ENCODE data around the gene MYO1B. TPM values are rescaled to one million over a fixed set of nuclear protein-coding genes. Genes with fewer than 3 reads are reported as not detected.

The MYO1B gene
- total RNA-seq, 5 donors from 2014 or later (not counting 1 experiment from before 2014, with no cell fraction given): 0.39 to 1.3 (median 0.73) TPM

- ChIA-PET POLR2A (no interaction called here), CTCF (no interaction called here)
- Mint-ChIP-seq H3K27ac (no peak overlapping the region), H3K9me3 (no peaks in the 10 kb centered on the region), H3K4me3 (no peak overlapping the region), H3K36me3 (no peaks in the 10 kb centered on the region), H3K27me3 (peaks cover 0 to 1% of the 10 kb centered on the region in 2 donors), H3K4me1 (peaks cover 0 to 2% (median 0%) of the 10 kb centered on the region in 3 donors)
- Histone ChIP-seq H3K27ac (ENCODE audit: low read length) (no peak overlapping the region), H3K4me1 (ENCODE audit: control insufficient read depth in 1 of 2, extremely low read depth in 1 of 2, insufficient read depth in 2 of 2, low read length in 2 of 2) (no peaks in the 10 kb centered on the region), H3K36me3 (ENCODE audit: control insufficient read depth in 2 of 2, extremely low read depth in 1 of 2, insufficient read depth in 1 of 2, low read length in 1 of 2) (no peaks in the 10 kb centered on the region), H3K9me3 (no peaks in the 10 kb centered on the region), H3K4me3 (ENCODE audit: control insufficient read depth in 1 of 2, extremely low read depth in 1 of 2, low read length in 1 of 2) (no peak overlapping the region), H3K27me3 (replicated peaks in 1 of 2; ENCODE audit: control insufficient read depth in 2 of 2, extremely low read depth in 1 of 2, insufficient read depth in 2 of 2, low read length in 1 of 2) (no peaks in the 10 kb centered on the region)
- no peak for ATAC-seq (replicated peaks in 1 of 4)
- peak in 1 of 35 experiments; percentile 3 for DNase-seq
- WGBS (ENCODE audit: insufficient coverage): no CpG with 5 or more reads among the region's 3 CpGs
Observed at GRCh38 chr2:191376981-191377629, 131.9 kb downstream of the MYO1B start.

GRCh38 chr2:191379375-191379774 lies 134.2 kb downstream of the MYO1B start:
- ChIA-PET POLR2A (interaction anchor here in 1 of 2 donors (0.5 kb wide), 1 partner anchor 9 kb away, joined by 3 read pairs; no protein-coding TSS in a partner anchor), CTCF (no interaction called here)
- no peaks in the 10 kb centered on the region for H3K27me3 ChIP-seq (replicated peaks in 1 of 2; ENCODE audit: control insufficient read depth in 2 of 2, extremely low read depth in 1 of 2, insufficient read depth in 2 of 2, low read length in 1 of 2)

GRCh38 chr2:191382801-191383200 lies 137.6 kb downstream of the MYO1B start:
- DNase-seq (no peak), ATAC-seq (replicated peaks in 1 of 4) (no peak)
- Mint-ChIP-seq H3K27ac (no peak overlapping the region), H3K36me3 (no peaks in the 10 kb centered on the region), H3K27me3 (peaks cover 0 to 6% of the 10 kb centered on the region in 2 donors), H3K9me3 (no peaks in the 10 kb centered on the region), H3K4me1 (no peaks in the 10 kb centered on the region), H3K4me3 (no peak overlapping the region)
- Histone ChIP-seq H3K4me3 (ENCODE audit: control insufficient read depth in 1 of 2, extremely low read depth in 1 of 2, low read length in 1 of 2) (no peak overlapping the region), H3K27me3 (replicated peaks in 1 of 2; ENCODE audit: control insufficient read depth in 2 of 2, extremely low read depth in 1 of 2, insufficient read depth in 2 of 2, low read length in 1 of 2) (no peaks in the 10 kb centered on the region), H3K4me1 (ENCODE audit: control insufficient read depth in 1 of 2, extremely low read depth in 1 of 2, insufficient read depth in 2 of 2, low read length in 2 of 2) (no peaks in the 10 kb centered on the region), H3K36me3 (ENCODE audit: control insufficient read depth in 2 of 2, extremely low read depth in 1 of 2, insufficient read depth in 1 of 2, low read length in 1 of 2) (no peaks in the 10 kb centered on the region), H3K27ac (ENCODE audit: low read length) (no peak overlapping the region), H3K9me3 (no peaks in the 10 kb centered on the region)
- CTCF ChIA-PET: no interaction called here
- POLR2A ChIA-PET: no interaction called here
- no CpG with 5 or more reads among the region's 1 CpG for WGBS (ENCODE audit: insufficient coverage)

More at GRCh38 chr2:191379375-191379774, 134.2 kb downstream of the MYO1B start:
- H3K9me3 ChIP-seq: no peaks in the 10 kb centered on the region
- no peak overlapping the region for H3K4me3 ChIP-seq (ENCODE audit: control insufficient read depth in 1 of 2, extremely low read depth in 1 of 2, low read length in 1 of 2)
- no peak overlapping the region for H3K27ac ChIP-seq (ENCODE audit: low read length)
- Mint-ChIP-seq H3K27ac (no peak overlapping the region), H3K9me3 (no peaks in the 10 kb centered on the region), H3K27me3 (peaks cover 0 to 1% of the 10 kb centered on the region in 2 donors), H3K4me1 (peaks cover 0 to 2% (median 0%) of the 10 kb centered on the region in 3 donors), H3K36me3 (no peaks in the 10 kb centered on the region), H3K4me3 (no peak overlapping the region)
- no peaks in the 10 kb centered on the region for H3K36me3 ChIP-seq (ENCODE audit: control insufficient read depth in 2 of 2, extremely low read depth in 1 of 2, insufficient read depth in 1 of 2, low read length in 1 of 2)
- H3K4me1 ChIP-seq (ENCODE audit: control insufficient read depth in 1 of 2, extremely low read depth in 1 of 2, insufficient read depth in 2 of 2, low read length in 2 of 2): no peaks in the 10 kb centered on the region
- ATAC-seq (replicated peaks in 1 of 4) (no peak), DNase-seq (no peak)

- Mint-ChIP-seq H3K27me3 (peaks cover 0 to 6% of the 10 kb centered on the region in 2 donors), H3K27ac (no peak overlapping the region), H3K4me3 (no peak overlapping the region), H3K9me3 (no peaks in the 10 kb centered on the region), H3K36me3 (no peaks in the 10 kb centered on the region), H3K4me1 (no peaks in the 10 kb centered on the region)
- DNase-seq: no peak
- ATAC-seq (replicated peaks in 1 of 4): no peak
- Histone ChIP-seq H3K4me1 (ENCODE audit: control insufficient read depth in 1 of 2, extremely low read depth in 1 of 2, insufficient read depth in 2 of 2, low read length in 2 of 2) (no peaks in the 10 kb centered on the region), H3K4me3 (ENCODE audit: control insufficient read depth in 1 of 2, extremely low read depth in 1 of 2, low read length in 1 of 2) (no peak overlapping the region), H3K9me3 (no peaks in the 10 kb centered on the region), H3K27ac (ENCODE audit: low read length) (no peak overlapping the region), H3K36me3 (ENCODE audit: control insufficient read depth in 2 of 2, extremely low read depth in 1 of 2, insufficient read depth in 1 of 2, low read length in 1 of 2) (no peaks in the 10 kb centered on the region), H3K27me3 (replicated peaks in 1 of 2; ENCODE audit: control insufficient read depth in 2 of 2, extremely low read depth in 1 of 2, insufficient read depth in 2 of 2, low read length in 1 of 2) (no peaks in the 10 kb centered on the region)
- ChIA-PET POLR2A (no interaction called here), CTCF (no interaction called here)
- WGBS (ENCODE audit: insufficient coverage): no CpG with 5 or more reads among the region's 1 CpG
Observed at GRCh38 chr2:191383486-191383885, 138.3 kb downstream of the MYO1B start.

GRCh38 chr2:191384829-191385228 lies 139.6 kb downstream of the MYO1B start:
- Histone ChIP-seq H3K4me1 (ENCODE audit: control insufficient read depth in 1 of 2, extremely low read depth in 1 of 2, insufficient read depth in 2 of 2, low read length in 2 of 2) (no peaks in the 10 kb centered on the region), H3K36me3 (ENCODE audit: control insufficient read depth in 2 of 2, extremely low read depth in 1 of 2, insufficient read depth in 1 of 2, low read length in 1 of 2) (no peaks in the 10 kb centered on the region), H3K27ac (ENCODE audit: low read length) (no peak overlapping the region), H3K4me3 (ENCODE audit: control insufficient read depth in 1 of 2, extremely low read depth in 1 of 2, low read length in 1 of 2) (no peak overlapping the region), H3K27me3 (replicated peaks in 1 of 2; ENCODE audit: control insufficient read depth in 2 of 2, extremely low read depth in 1 of 2, insufficient read depth in 2 of 2, low read length in 1 of 2) (no peaks in the 10 kb centered on the region), H3K9me3 (no peaks in the 10 kb centered on the region)
- Mint-ChIP-seq H3K27me3 (peaks cover 0 to 7% of the 10 kb centered on the region in 2 donors), H3K4me1 (no peaks in the 10 kb centered on the region), H3K27ac (no peak overlapping the region), H3K9me3 (no peaks in the 10 kb centered on the region), H3K36me3 (no peaks in the 10 kb centered on the region), H3K4me3 (no peak overlapping the region)
- ChIA-PET POLR2A (no interaction called here), CTCF (interaction anchor here (0.6 to 1.0 kb wide), 2 partner anchors 777 to 938 kb away, joined by 3 read pairs; no protein-coding TSS in a partner anchor)
- WGBS (ENCODE audit: insufficient coverage): 90% methylated on average over 2 of the region's 2 CpGs
- DNase-seq (no peak), ATAC-seq (replicated peaks in 1 of 4) (no peak)

- CTCF ChIA-PET: interaction anchor here in 1 of 2 donors (0.7 kb wide), 1 partner anchor 10 kb away, joined by 3 read pairs; no protein-coding TSS in a partner anchor
- Histone ChIP-seq H3K27ac (ENCODE audit: low read length) (no peak overlapping the region), H3K4me3 (ENCODE audit: control insufficient read depth in 1 of 2, extremely low read depth in 1 of 2, low read length in 1 of 2) (no peak overlapping the region), H3K4me1 (ENCODE audit: control insufficient read depth in 1 of 2, extremely low read depth in 1 of 2, insufficient read depth in 2 of 2, low read length in 2 of 2) (no peaks in the 10 kb centered on the region), H3K9me3 (no peaks in the 10 kb centered on the region), H3K36me3 (ENCODE audit: control insufficient read depth in 2 of 2, extremely low read depth in 1 of 2, insufficient read depth in 1 of 2, low read length in 1 of 2) (no peaks in the 10 kb centered on the region), H3K27me3 (replicated peaks in 1 of 2; ENCODE audit: control insufficient read depth in 2 of 2, extremely low read depth in 1 of 2, insufficient read depth in 2 of 2, low read length in 1 of 2) (no peaks in the 10 kb centered on the region)
- Mint-ChIP-seq H3K36me3 (no peaks in the 10 kb centered on the region), H3K4me3 (no peak overlapping the region), H3K9me3 (no peaks in the 10 kb centered on the region), H3K27me3 (peaks cover 0 to 7% of the 10 kb centered on the region in 2 donors), H3K4me1 (no peaks in the 10 kb centered on the region), H3K27ac (no peak overlapping the region)
- 74% methylated on average over 3 of the region's 6 CpGs for WGBS (ENCODE audit: insufficient coverage)
- no peak for ATAC-seq (replicated peaks in 1 of 4)
- POLR2A ChIA-PET: interaction anchor here in 1 of 2 donors (0.6 kb wide), 1 partner anchor 658 kb away, joined by 3 read pairs; no protein-coding TSS in a partner anchor
- DNase-seq: no peak
Observed at GRCh38 chr2:191385416-191386160, 140.4 kb downstream of the MYO1B start.
